Head of caudate nucleus (tissue), 42 donors: ENCODE data around the gene ZG16B.

ENCODE experiments used
- DNase-seq, 42 donors: peaks; one replicate each; pipeline versions ENCODE4 v3.0.0 to v3.0.0-alpha.2; 2020 to 2021; ENCODE audit warnings: mixed read lengths in 7 of 42
- intact Hi-C: fragments of 100-400 bp; cut with DNase I; formaldehyde crosslinking; loops from one replicate; pipeline ENCODE4 v1.15.0; 2022

The ZG16B gene

GRCh38 chr16:2829501-2830354, at the start of gene ZG16B:
Gene ZG16B (plus strand): TSS chr16:2830303. CDS start chr16:2830442, 139 bp downstream.
- intact Hi-C loops, result no loop called here
- no peak for DNase-seq

GRCh38 chr16:2782583-2783351, 47.3 kb upstream of the ZG16B start:
- intact Hi-C loops, result loop anchor here (10.0 kb wide), 1 partner anchor 82 kb away; no protein-coding TSS in a partner anchor
- DNase-seq, result peak in 2 of 42 donors; percentile 14 to 19

GRCh38 chr16:2783581-2784357, 46.3 kb upstream of the ZG16B start:
- DNase-seq, result peak in 3 of 42 donors; percentile 2 to 23 (median 12)

GRCh38 chr16:2784358-2785100, 45.6 kb upstream of the ZG16B start:
- intact Hi-C loops, result loop anchor here (10.0 kb wide), 1 partner anchor 80 kb away; no protein-coding TSS in a partner anchor

More at GRCh38 chr16:2783581-2784357, 46.3 kb upstream of the ZG16B start:
- intact Hi-C loops, result loop anchor here (10.0 kb wide), 1 partner anchor 81 kb away; no protein-coding TSS in a partner anchor

GRCh38 chr16:2785101-2785991, 44.8 kb upstream of the ZG16B start:
- peak in 5 of 42 donors; percentile 11 to 43 (median 22) for DNase-seq
- intact Hi-C loops, result loop anchor here (10.0 kb wide), 1 partner anchor 79 kb away; no protein-coding TSS in a partner anchor

More at GRCh38 chr16:2784358-2785100, 45.6 kb upstream of the ZG16B start:
- DNase-seq, result peak in 3 of 42 donors; percentile 0 to 13 (median 2)

- intact Hi-C loops, result loop anchor here (10.0 kb wide), 1 partner anchor 79 kb away; no protein-coding TSS in a partner anchor
- DNase-seq, result peak in 1 of 42 donors; percentile 5
Measured at GRCh38 chr16:2786061-2786825, 43.9 kb upstream of the ZG16B start.

- DNase-seq, result no peak
- intact Hi-C loops, result loop anchor here (10.0 kb wide), 1 partner anchor 78 kb away; no protein-coding TSS in a partner anchor
Measured at GRCh38 chr16:2786826-2787151, 43.3 kb upstream of the ZG16B start.

- intact Hi-C loops, result loop anchor here (10.0 kb wide), 1 partner anchor 77 kb away; no protein-coding TSS in a partner anchor
- DNase-seq, result peak in 1 of 42 donors; percentile 11
Measured at GRCh38 chr16:2787406-2787805, 42.7 kb upstream of the ZG16B start, which contains the start of gene PRSS33. Gene PRSS33 (minus strand): TSS chr16:2787560. CDS start chr16:2786547, 1,013 bp downstream.

GRCh38 chr16:2787961-2788360, 42.1 kb upstream of the ZG16B start:
- peak in 1 of 42 donors; percentile 15 for DNase-seq
- intact Hi-C loops, result loop anchor here (10.0 kb wide), 1 partner anchor 77 kb away; no protein-coding TSS in a partner anchor

- no peak for DNase-seq
- intact Hi-C loops, result no loop called here
Measured at GRCh38 chr16:2790631-2791030, 39.5 kb upstream of the ZG16B start.

- DNase-seq, result no peak
- intact Hi-C loops, result no loop called here
Measured at GRCh38 chr16:2791174-2791573, 38.9 kb upstream of the ZG16B start.

GRCh38 chr16:2792940-2793339, 37.2 kb upstream of the ZG16B start:
- no peak for DNase-seq
- intact Hi-C loops, result no loop called here

- no peak for DNase-seq
- intact Hi-C loops, result no loop called here
Measured at GRCh38 chr16:2795395-2796143, 34.5 kb upstream of the ZG16B start.

GRCh38 chr16:2798723-2799204, 31.3 kb upstream of the ZG16B start:
- intact Hi-C loops, result no loop called here

GRCh38 chr16:2799205-2799858, 30.8 kb upstream of the ZG16B start:
- no peak for DNase-seq
- intact Hi-C loops, result no loop called here

More at GRCh38 chr16:2798723-2799204, 31.3 kb upstream of the ZG16B start:
- DNase-seq, result no peak
